Liver (tissue), 9 donors: Measurements from ENCODE around the gene SLC6A17. TPM values are rescaled to one million over a fixed set of nuclear protein-coding genes. Genes with fewer than 3 reads are reported as not detected.

Experiments
- DNase-seq: peaks from one replicate; pipeline ENCODE4 v3.0.0-alpha.2; 2017; ENCODE audit warnings: low spot score
- H3K27ac ChIP-seq, 2 donors: one replicate each; pipeline ENCODE4 v1.7.0; 2013; ENCODE audit warnings: inconsistent platforms in 2 of 2, low read length in 2 of 2, control low read depth in 1 of 2, low read depth in 1 of 2, mild to moderate bottlenecking in 1 of 2
- H3K27me3 ChIP-seq, 4 donors: one replicate each; pipeline versions ENCODE4 v1.6.1 to v1.7.0; 2013; ENCODE audit warnings: low read length in 3 of 4, inconsistent platforms in 1 of 4, mild to moderate bottlenecking in 1 of 4, moderate library complexity in 1 of 4; ENCODE audit not compliant: control insufficient read depth in 4 of 4, insufficient read depth in 4 of 4
- H3K36me3 ChIP-seq, 4 donors: one replicate each; pipeline versions ENCODE4 v1.6.1 to v1.7.0; 2013; ENCODE audit warnings: low read length in 3 of 4, mild to moderate bottlenecking in 3 of 4, low read depth in 1 of 4, moderate library complexity in 1 of 4; ENCODE audit not compliant: control insufficient read depth in 4 of 4, insufficient read depth in 3 of 4
- H3K4me1 ChIP-seq, 4 donors: one replicate each; pipeline versions ENCODE4 v1.6.1 to v1.7.0; 2013; ENCODE audit warnings: low read length in 3 of 4, mild to moderate bottlenecking in 3 of 4, moderate library complexity in 1 of 4; ENCODE audit not compliant: control insufficient read depth in 4 of 4, insufficient read depth in 4 of 4
- H3K4me3 ChIP-seq, 3 donors: one replicate each; pipeline versions ENCODE4 v1.6.1 to v1.7.0; 2013; ENCODE audit warnings: low read length in 3 of 3, control low read depth in 1 of 3, low read depth in 1 of 3, mild to moderate bottlenecking in 1 of 3
- H3K9ac ChIP-seq, 2 donors: one replicate each; pipeline ENCODE4 v1.7.0; 2013; ENCODE audit warnings: low read length in 2 of 2, mild to moderate bottlenecking in 2 of 2, moderate library complexity in 2 of 2, control low read depth in 1 of 2, low read depth in 1 of 2
- H3K9me3 ChIP-seq, 4 donors: one replicate each; pipeline versions ENCODE4 v1.6.1 to v1.7.0; 2013; ENCODE audit warnings: low read length in 3 of 4; ENCODE audit not compliant: control insufficient read depth in 4 of 4
- CTCF ChIP-seq: fragments of 150-350 bp; IDR thresholded peaks from 2 replicates; pipeline ENCODE4 v1.5.1; 2017; ENCODE audit warnings: improper control_type of control experiment, low read depth, low read length; ENCODE audit not compliant: missing input control
- EGR1 ChIP-seq, 2 donors: IDR thresholded peaks; 2 replicates each; pipeline ENCODE4 v1.6.1; 2016 to 2018; ENCODE audit warnings: antibody characterized with exemption in 2 of 2, low read depth in 2 of 2
- FOXA1 ChIP-seq: IDR thresholded peaks from 2 replicates; pipeline ENCODE4 v1.6.1; 2016; ENCODE audit warnings: antibody characterized with exemption
- FOXA2 ChIP-seq: IDR thresholded peaks from 2 replicates; pipeline ENCODE4 v1.6.1; 2016; ENCODE audit warnings: antibody characterized with exemption
- GABPA ChIP-seq, 2 donors: IDR thresholded peaks in 1 of 2; conservative IDR thresholded peaks in 1 of 2; 2 replicates each; pipeline ENCODE4 v1.6.1; 2016; ENCODE audit warnings: antibody characterized with exemption in 2 of 2, mild to moderate bottlenecking in 1 of 2, moderate library complexity in 1 of 2
- HNF4A ChIP-seq, 2 donors: conservative IDR thresholded peaks; 2 replicates each; pipeline ENCODE4 v1.6.1; 2016; ENCODE audit warnings: antibody characterized with exemption in 2 of 2, mild to moderate bottlenecking in 2 of 2
- HNF4G ChIP-seq: IDR thresholded peaks from 2 replicates; pipeline ENCODE4 v1.6.1; 2016; ENCODE audit warnings: antibody characterized with exemption
- MAX ChIP-seq: IDR thresholded peaks from 2 replicates; pipeline ENCODE4 v1.6.1; 2016; ENCODE audit warnings: antibody characterized with exemption
- NR2F2 ChIP-seq: IDR thresholded peaks from 2 replicates; pipeline ENCODE4 v1.6.1; 2016; ENCODE audit warnings: antibody characterized with exemption
- RAD21 ChIP-seq, 2 donors: IDR thresholded peaks; 2 replicates each; pipeline ENCODE4 v1.6.1; 2016; ENCODE audit warnings: antibody characterized with exemption in 2 of 2, mild to moderate bottlenecking in 2 of 2
- REST ChIP-seq: IDR thresholded peaks from 2 replicates; pipeline ENCODE4 v1.6.1; 2016; ENCODE audit warnings: antibody characterized with exemption, mild to moderate bottlenecking
- SP1 ChIP-seq: IDR thresholded peaks from 2 replicates; pipeline ENCODE4 v1.6.1; 2018; ENCODE audit warnings: antibody characterized with exemption, mild to moderate bottlenecking
- TAF1 ChIP-seq: conservative IDR thresholded peaks from 2 replicates; pipeline ENCODE4 v1.6.1; 2016; ENCODE audit warnings: antibody characterized with exemption, mild to moderate bottlenecking
- ZBTB33 ChIP-seq: IDR thresholded peaks from 2 replicates; pipeline ENCODE4 v1.6.1; 2016; ENCODE audit warnings: antibody characterized with exemption
- WGBS: extraction: QIAGEN DNeasy Blood & Tissue Kit; methylation state at CpG from one replicate; pipeline ENCODE4 v1.1.7; 2013; 5-methylcytosine and 5-hydroxymethylcytosine counted together
- polyA plus RNA-seq, 2 donors: library from polyadenylated mRNA; stranded (reverse) in 1 of 2; unstranded in 1 of 2; fragments of 200-250 nt in 1 of 2; fragments of >200 nt in 1 of 2; fragmentation: Nextera tagmentation in 1 of 2; extraction: Ambion mirVana in 1 of 2; gene quantifications; one replicate each; pipeline versions ENCODE4 v1.2.1 to v1.2.3, GENCODE V29; 2013 to 2015
- total RNA-seq, 2 donors: library from RNA; depleted of rRNA; stranded (reverse); fragments of >200 nt; gene quantifications; one replicate each; pipeline ENCODE4 v1.2.3, GENCODE V29; 2014
- donor health status: healthy.
- donor health status: healthy.
- donor health status: healthy.
- donor health status: healthy.
- donor health status: healthy.

SLC6A17 gene
- total and polyA plus RNA-seq, 4 donors, result not detected

GRCh38 chr1:110195196-110195595 is 44.9 kb downstream of the SLC6A17 start:
- WGBS, result 92% methylated on average over 10 of the region's 10 CpGs
- no peaks in the 10 kb centered on the region for H3K27me3 ChIP-seq
- H3K27ac ChIP-seq, result no peak overlapping the region
- no peak for DNase-seq
- TF ChIP-seq HNF4G (no peak), RAD21 (IDR thresholded peaks at IDR 0.05) (no peak), SP1 (no peak), REST (no peak), FOXA1 (no peak), EGR1 (IDR thresholded peaks at IDR 0.05; ENCODE audit: low read depth in 2 of 2) (no peak), MAX (no peak), NR2F2 (no peak), GABPA (IDR thresholded peaks at IDR 0.05 in 1 of 2, conservative IDR thresholded peaks at IDR 0.05 in 1 of 2) (no peak), TAF1 (no peak)
- H3K36me3 ChIP-seq, result no peaks in the 10 kb centered on the region
- no peaks in the 10 kb centered on the region for H3K9me3 ChIP-seq
- no peak overlapping the region for H3K4me3 ChIP-seq
- H3K9ac ChIP-seq, result no peak overlapping the region
- H3K4me1 ChIP-seq, result peaks cover 0 to 4% (median 3%) of the 10 kb centered on the region in 4 donors

- DNase-seq, result no peak
- Histone ChIP-seq H3K36me3 (no peaks in the 10 kb centered on the region), H3K27ac (no peak overlapping the region), H3K9me3 (no peaks in the 10 kb centered on the region), H3K4me1 (no peaks in the 10 kb centered on the region), H3K27me3 (no peaks in the 10 kb centered on the region), H3K4me3 (no peak overlapping the region), H3K9ac (no peak overlapping the region)
- TF ChIP-seq FOXA2, result no peak
- TF ChIP-seq HNF4A (conservative IDR thresholded peaks at IDR 0.05), result peak; percentile 35 to 64
- TF ChIP-seq CTCF, result peak; percentile 78
- TF ChIP-seq EGR1 (IDR thresholded peaks at IDR 0.05; ENCODE audit: low read depth in 2 of 2), result no peak
- TF ChIP-seq RAD21 (IDR thresholded peaks at IDR 0.05), result peak; percentile 70 to 81
- no peak for TF ChIP-seq ZBTB33
- 63% methylated on average over 12 of the region's 12 CpGs for WGBS
These were observed 46.8 kb downstream of the SLC6A17 start for GRCh38 chr1:110196917-110197765.
